VCaP (cell line): Measurements from ENCODE around the gene SARDH.

Experiments used
- H3K27ac ChIP-seq: fragments of 450-650 bp; 2 replicates; pipeline ENCODE4 v1.5.1; 2017
- CTCF ChIP-seq: fragments of 450-650 bp; conservative IDR thresholded peaks from 2 replicates; pipeline ENCODE4 v1.5.1; 2017; ENCODE audit warnings: mild to moderate bottlenecking, moderate library complexity

The SARDH gene

GRCh38 chr9:133727277-133727875, 10.8 kb downstream of the SARDH start:
- no peak for TF ChIP-seq CTCF
- H3K27ac ChIP-seq, result no peak overlapping the region

- H3K27ac ChIP-seq, result no peak overlapping the region
- TF ChIP-seq CTCF, result peak; percentile 84
These were observed 11.5 kb downstream of the SARDH start for GRCh38 chr9:133726401-133727276.

GRCh38 chr9:133725886-133726285, 12.3 kb downstream of the SARDH start:
- no peak overlapping the region for H3K27ac ChIP-seq
- TF ChIP-seq CTCF, result no peak

- H3K27ac ChIP-seq, result no peak overlapping the region
- TF ChIP-seq CTCF, result no peak
These were observed 19.4 kb downstream of the SARDH start for GRCh38 chr9:133718563-133719315.

- no peak for TF ChIP-seq CTCF
- no peak overlapping the region for H3K27ac ChIP-seq
These were observed 20.8 kb downstream of the SARDH start for GRCh38 chr9:133717113-133718031.

GRCh38 chr9:133716564-133717112, 21.5 kb downstream of the SARDH start:
- H3K27ac ChIP-seq, result no peak overlapping the region

More at GRCh38 chr9:133716564-133717112, 21.5 kb downstream of the SARDH start:
- TF ChIP-seq CTCF, result no peak
